Measurements from ENCODE around the gene UBE2E3.

The UBE2E3 gene

GRCh38 chr2:180978903-180979748 is 1.3 kb upstream of the UBE2E3 start:
- peak; percentile 89 for DNase-seq (ENCODE audit: low read depth)

GRCh38 chr2:180979749-180980105 is 678 bp upstream of the UBE2E3 start:
- no peak for DNase-seq (ENCODE audit: low read depth)

GRCh38 chr2:180980943-180981911 is 822 bp downstream of the UBE2E3 start:
- DNase-seq (ENCODE audit: low read depth) = peak; percentile 41

- DNase-seq (ENCODE audit: low read depth) = peak; percentile 64
Measured at GRCh38 chr2:180983468-180984242, 3.2 kb downstream of the UBE2E3 start.

GRCh38 chr2:180985771-180986395 is 5.5 kb downstream of the UBE2E3 start:
- DNase-seq (ENCODE audit: low read depth) = peak; percentile 11

- no peak for DNase-seq (ENCODE audit: low read depth)
Measured at GRCh38 chr2:180987146-180987545, 6.7 kb downstream of the UBE2E3 start.

DNA sequence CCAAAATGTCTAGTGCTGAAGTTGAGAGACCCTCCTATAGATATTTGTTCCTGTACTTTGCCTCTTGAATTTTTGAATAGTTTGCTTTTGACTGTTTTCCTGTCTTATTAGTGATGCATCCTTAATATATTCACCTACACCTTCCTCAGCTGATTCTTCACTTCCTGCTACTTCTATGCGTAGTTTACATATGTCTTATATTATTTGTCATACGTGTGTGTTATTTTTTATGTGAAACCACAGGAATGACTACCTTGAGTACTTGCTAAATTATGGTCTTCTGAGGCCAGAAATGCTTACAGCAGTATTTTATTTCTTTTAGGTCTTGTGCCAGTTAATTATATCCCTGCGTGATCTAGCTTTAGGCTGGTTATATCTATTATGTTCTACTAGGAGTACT is 9.9 kb downstream of the UBE2E3 start:
- DNase-seq (ENCODE audit: low read depth) = peak; percentile 7

- no peak for DNase-seq (ENCODE audit: low read depth)
Measured at GRCh38 chr2:180990794-180991193, 10.4 kb downstream of the UBE2E3 start.

- no peak for DNase-seq (ENCODE audit: low read depth)
Measured at GRCh38 chr2:180991361-180991760, 11.0 kb downstream of the UBE2E3 start.

DNA sequence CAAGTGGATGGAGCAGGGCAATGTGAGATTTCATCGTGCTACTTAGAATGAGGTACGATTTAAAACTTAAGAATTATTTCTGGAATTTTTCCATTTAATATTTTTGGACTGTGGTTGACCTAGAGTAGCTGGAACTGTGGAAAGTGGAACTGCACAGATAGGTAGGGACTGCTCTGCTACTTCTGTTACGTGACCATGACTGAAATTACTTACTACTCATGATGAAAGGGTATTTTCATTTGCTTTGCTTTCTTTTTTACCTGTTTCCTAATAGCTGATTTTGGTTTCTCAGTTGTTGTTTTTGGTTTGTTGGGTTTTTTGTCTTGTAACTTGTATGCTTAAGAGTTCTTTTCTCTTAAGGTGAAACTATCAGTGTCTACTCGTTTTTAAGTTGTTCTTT is 11.4 kb downstream of the UBE2E3 start:
- no peak for DNase-seq (ENCODE audit: low read depth)

DNA sequence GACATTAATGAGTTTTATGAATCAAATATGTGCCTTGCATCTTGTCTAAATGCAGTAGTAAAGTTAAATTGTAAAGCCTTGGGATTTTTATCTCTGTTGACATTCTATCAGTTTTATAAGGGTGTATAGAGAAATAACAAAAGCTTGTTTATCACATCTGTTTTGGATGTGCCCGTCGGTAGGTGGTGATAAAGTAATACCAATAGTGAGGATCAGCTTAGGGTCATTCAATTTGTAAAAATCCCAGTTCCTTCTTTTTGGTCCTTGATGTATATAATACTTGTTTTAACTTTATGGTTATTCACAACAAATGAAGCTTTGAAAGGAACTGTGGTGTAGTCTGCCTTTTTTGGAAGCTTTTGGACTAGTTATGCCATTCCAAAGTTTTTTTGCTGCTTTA is 12.6 kb downstream of the UBE2E3 start:
- DNase-seq (ENCODE audit: low read depth) = no peak

GRCh38 chr2:180999274-180999964 is 19.0 kb downstream of the UBE2E3 start:
- no peak for DNase-seq (ENCODE audit: low read depth)

GRCh38 chr2:181004647-181005325 is 24.4 kb downstream of the UBE2E3 start:
- no peak for DNase-seq (ENCODE audit: low read depth)

DNA sequence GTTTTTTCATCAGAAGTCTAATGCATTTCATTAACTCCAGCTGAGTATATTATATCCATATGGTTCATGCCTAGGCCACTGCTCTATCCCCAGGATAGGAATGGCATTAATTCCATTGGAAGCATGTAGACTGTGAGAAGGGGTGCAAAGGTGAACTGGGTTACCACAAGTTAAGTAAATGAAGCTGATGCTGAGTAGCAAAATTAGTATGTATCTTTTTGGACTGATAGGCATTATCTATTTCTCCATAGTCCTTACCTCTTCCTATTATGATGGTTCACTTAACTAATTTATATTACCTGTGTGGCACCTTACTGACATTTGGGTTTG is 24.9 kb downstream of the UBE2E3 start:
- DNase-seq (ENCODE audit: low read depth) = no peak

DNA sequence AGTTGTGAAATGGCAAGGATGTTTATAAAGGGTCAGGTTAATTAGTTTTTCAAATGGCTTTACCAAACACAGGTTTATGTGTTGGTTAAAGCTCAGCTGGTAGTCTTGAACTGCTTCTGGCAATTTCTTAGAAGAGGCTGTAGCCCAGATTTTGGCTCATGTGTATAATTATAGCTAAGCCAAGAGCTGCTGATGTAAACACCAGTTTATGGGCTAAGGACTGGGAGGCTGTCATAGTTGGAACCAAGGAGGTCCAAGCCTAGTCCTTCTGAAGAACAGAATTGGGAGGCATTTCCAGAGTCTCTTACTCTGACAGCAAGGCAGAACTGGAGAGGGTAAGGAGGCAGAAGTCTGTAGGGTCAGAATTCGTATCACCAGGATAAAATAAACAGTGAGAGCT is 25.4 kb downstream of the UBE2E3 start:
- DNase-seq (ENCODE audit: low read depth) = peak; percentile 17

DNA sequence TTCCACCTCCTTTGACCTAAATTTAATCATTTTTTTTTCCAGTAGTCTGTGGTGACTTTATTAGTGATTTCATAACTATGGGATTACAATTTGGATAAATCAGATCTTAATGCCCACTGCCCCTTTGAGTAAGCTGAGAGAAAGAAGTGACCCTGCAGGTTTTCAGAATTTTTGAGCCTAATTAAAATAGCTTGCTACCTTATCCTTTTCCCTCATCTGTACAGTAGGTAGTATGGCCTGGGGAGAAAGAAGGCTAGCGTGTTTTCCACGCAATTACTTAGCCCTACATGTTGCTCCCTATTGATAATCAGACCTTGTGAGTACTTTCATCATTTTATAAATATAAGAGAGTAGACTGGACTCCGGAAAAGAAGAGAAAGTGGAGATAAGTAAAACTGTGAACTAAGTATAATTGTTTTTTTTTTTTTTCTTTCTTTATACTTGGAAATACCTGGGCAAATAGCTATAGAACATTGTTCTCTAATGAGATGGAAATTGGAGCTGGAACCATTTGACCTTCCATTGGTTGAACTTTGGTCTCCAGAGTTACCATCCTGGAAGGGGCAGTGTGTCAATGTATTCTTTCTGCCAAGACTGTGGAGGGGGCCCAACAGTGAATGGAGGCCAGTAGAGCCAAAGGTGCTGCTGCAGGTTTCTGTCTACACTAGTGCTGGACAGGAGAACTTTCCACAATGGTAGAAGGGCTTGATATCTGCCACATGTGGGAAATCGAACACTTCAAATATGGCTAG is 26.9 kb downstream of the UBE2E3 start:
- DNase-seq (ENCODE audit: low read depth) = no peak

DNA sequence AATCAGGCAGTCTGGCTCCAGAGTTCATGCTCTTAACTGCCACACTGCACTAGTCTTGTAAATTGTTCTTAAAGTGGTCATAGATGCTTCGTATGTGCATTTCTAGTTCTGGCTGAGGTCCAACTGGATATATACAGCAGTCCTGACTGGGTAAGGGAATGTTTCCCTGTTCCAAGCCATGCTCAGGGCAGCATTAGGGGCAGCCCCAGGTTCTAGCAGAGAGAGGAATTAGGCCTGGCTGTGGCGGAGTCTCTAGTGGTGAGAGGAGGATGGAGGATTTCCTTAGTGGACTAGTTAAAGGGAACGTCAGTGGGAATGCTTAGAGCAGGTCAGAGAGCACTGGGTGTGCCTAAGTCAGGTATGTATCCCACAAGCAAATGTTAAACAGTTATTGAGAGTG is 28.0 kb downstream of the UBE2E3 start:
- peak; percentile 26 for DNase-seq (ENCODE audit: low read depth)

- DNase-seq (ENCODE audit: low read depth) = no peak
Measured at GRCh38 chr2:181021199-181021789, 40.9 kb downstream of the UBE2E3 start.

DNA sequence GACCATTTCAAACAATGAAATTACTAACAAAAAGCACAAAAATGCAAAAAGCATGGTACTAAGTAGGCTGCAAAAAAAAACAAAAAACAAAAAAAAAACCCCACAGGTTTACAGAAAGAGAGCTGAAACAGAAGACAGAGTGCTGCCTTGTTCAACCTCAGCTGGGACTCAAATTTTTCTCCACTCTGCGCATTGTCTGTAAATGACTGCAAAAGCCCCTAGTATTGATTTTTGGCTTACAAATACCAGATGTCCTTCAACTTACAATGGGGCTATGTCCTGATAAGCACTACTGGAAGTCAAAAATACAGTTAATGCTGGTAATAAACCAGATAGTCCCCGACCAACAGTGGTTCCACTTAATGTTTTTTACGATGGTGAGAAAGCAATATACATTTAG is 42.2 kb downstream of the UBE2E3 start:
- DNase-seq (ENCODE audit: low read depth) = no peak

GRCh38 chr2:181025004-181025403 is 44.6 kb downstream of the UBE2E3 start:
- DNase-seq (ENCODE audit: low read depth) = peak; percentile 21

Data from EH (cell line).